AG08396 (cell line): ENCODE measurements around the gene HPCAL1.

Experiments
- DNase-seq: peaks from one replicate; pipeline ENCODE4 v3.0.0; 2012; ENCODE audit warnings: low spot score, mixed read lengths

HPCAL1 gene

GRCh38 chr2:10355471-10356438 is 53.1 kb downstream of the HPCAL1 start:
- no peak for DNase-seq

GRCh38 chr2:10356439-10356811 is 53.7 kb downstream of the HPCAL1 start:
- DNase-seq, result no peak

- DNase-seq, result no peak
Observed at GRCh38 chr2:10357193-10358169, 54.8 kb downstream of the HPCAL1 start.

- no peak for DNase-seq
Observed at GRCh38 chr2:10359246-10359645, 56.5 kb downstream of the HPCAL1 start.

GRCh38 chr2:10359731-10360329 is 57.1 kb downstream of the HPCAL1 start:
- no peak for DNase-seq

- no peak for DNase-seq
Observed at GRCh38 chr2:10360460-10360849, 57.8 kb downstream of the HPCAL1 start.

GRCh38 chr2:10360850-10361588 is 58.3 kb downstream of the HPCAL1 start:
- DNase-seq, result no peak

- DNase-seq, result no peak
Observed at GRCh38 chr2:10362096-10362897, 59.6 kb downstream of the HPCAL1 start.

GRCh38 chr2:10362898-10363454 is 60.3 kb downstream of the HPCAL1 start:
- DNase-seq, result no peak

- DNase-seq, result no peak
Observed at GRCh38 chr2:10363861-10364610, 61.3 kb downstream of the HPCAL1 start.

GRCh38 chr2:10365412-10365811 is 62.7 kb downstream of the HPCAL1 start:
- DNase-seq, result no peak

GRCh38 chr2:10366601-10367270 is 64.0 kb downstream of the HPCAL1 start:
- no peak for DNase-seq

GRCh38 chr2:10367472-10368439 is 65.1 kb downstream of the HPCAL1 start:
- DNase-seq, result no peak

GRCh38 chr2:10368491-10369231 is 66.0 kb downstream of the HPCAL1 start:
- DNase-seq, result no peak

GRCh38 chr2:10369269-10370255 is 66.9 kb downstream of the HPCAL1 start:
- DNase-seq, result no peak

GRCh38 chr2:10370390-10370789 is 67.7 kb downstream of the HPCAL1 start:
- DNase-seq, result no peak
